Neuronal stem cell (in vitro differentiated cells): ENCODE results near the gene AKAP7.

Source experiments
- DNase-seq: peaks from one replicate; pipeline ENCODE4 v3.0.0-alpha.2; 2013; ENCODE audit warnings: low spot score
- H2AFZ ChIP-seq: one replicate; pipeline ENCODE4 v1.6.1; 2013; ENCODE audit warnings: mild to moderate bottlenecking, low read length, inconsistent platforms
- H2AK5ac ChIP-seq: 2 replicates; pipeline ENCODE4 v1.6.1; 2013; ENCODE audit warnings: low read depth, mild to moderate bottlenecking, inconsistent platforms, low read length, moderate library complexity, mixed read lengths
- H2BK120ac ChIP-seq: 2 replicates; pipeline ENCODE4 v1.6.1; 2013; ENCODE audit warnings: low read depth, mild to moderate bottlenecking, inconsistent platforms, low read length, moderate library complexity, mixed read lengths
- H2BK12ac ChIP-seq: one replicate; pipeline ENCODE4 v1.6.1; 2013; ENCODE audit warnings: low read length, inconsistent platforms
- H2BK15ac ChIP-seq: 2 replicates; pipeline ENCODE4 v1.6.1; 2013; ENCODE audit warnings: mild to moderate bottlenecking, low read length, inconsistent platforms, mixed read lengths
- H2BK5ac ChIP-seq: one replicate; pipeline ENCODE4 v1.6.1; 2013; ENCODE audit warnings: inconsistent platforms, mild to moderate bottlenecking, low read length, moderate library complexity
- H3K14ac ChIP-seq: one replicate; pipeline ENCODE4 v1.6.1; 2013; ENCODE audit warnings: low read length, inconsistent platforms
- H3K18ac ChIP-seq: 2 replicates; pipeline ENCODE4 v1.6.1; 2013; ENCODE audit warnings: low read length, inconsistent platforms
- H3K23ac ChIP-seq: 2 replicates; pipeline ENCODE4 v1.6.1; 2013; ENCODE audit warnings: low read depth, mild to moderate bottlenecking, mixed read lengths, low read length, inconsistent platforms; ENCODE audit not compliant: poor library complexity
- H3K27ac ChIP-seq: replicated peaks from 3 replicates; pipeline ENCODE4 v1.5.1; 2013; ENCODE audit warnings: low read length, inconsistent platforms
- H3K27me3 ChIP-seq, 3 experiments: 2 replicates each; pipeline ENCODE4 v1.6.1; 2013; ENCODE audit warnings: low read length in 3 of 3, mild to moderate bottlenecking in 2 of 3, inconsistent platforms in 1 of 3, low read depth in 1 of 3, mixed read lengths in 1 of 3, moderate library complexity in 1 of 3; ENCODE audit not compliant: control insufficient read depth in 3 of 3, insufficient read depth in 3 of 3
- H3K36me3 ChIP-seq, 2 donors: replicated peaks in 1 of 2; 2 replicates each; pipeline ENCODE4 v1.6.1; 2013; ENCODE audit warnings: low read length in 2 of 2; ENCODE audit not compliant: control insufficient read depth in 2 of 2, insufficient read depth in 2 of 2
- H3K4ac ChIP-seq: 2 replicates; pipeline ENCODE4 v1.6.1; 2013; ENCODE audit warnings: inconsistent platforms, mild to moderate bottlenecking, low read length, moderate library complexity
- H3K4me1 ChIP-seq, 2 donors: 1 replicate in 1 of 2; 2 replicates in 1 of 2; pipeline ENCODE4 v1.6.1; 2013; ENCODE audit warnings: low read length in 2 of 2, low read depth in 1 of 2; ENCODE audit not compliant: control insufficient read depth in 2 of 2, insufficient read depth in 1 of 2
- H3K4me2 ChIP-seq: one replicate; pipeline ENCODE4 v1.6.1; 2013; ENCODE audit warnings: mild to moderate bottlenecking, low read length, inconsistent platforms; ENCODE audit not compliant: insufficient read depth, poor library complexity, severe bottlenecking
- H3K4me3 ChIP-seq, 2 donors: 2 replicates each; pipeline ENCODE4 v1.5.1; 2013; ENCODE audit warnings: low read length in 2 of 2, mild to moderate bottlenecking in 2 of 2, inconsistent platforms in 1 of 2, moderate library complexity in 1 of 2
- H3K79me1 ChIP-seq: one replicate; pipeline ENCODE4 v1.6.1; 2013; ENCODE audit warnings: low read depth, mild to moderate bottlenecking, inconsistent platforms, low read length, moderate library complexity
- H3K9ac ChIP-seq: one replicate; pipeline ENCODE4 v1.6.1; 2013; ENCODE audit warnings: mild to moderate bottlenecking, low read depth, low read length, inconsistent platforms; ENCODE audit not compliant: poor library complexity
- H3K9me3 ChIP-seq, 2 donors: replicated peaks in 1 of 2; 2 replicates each; pipeline versions ENCODE3 to v1.6.1; 2013; ENCODE audit warnings: low read length in 2 of 2, mild to moderate bottlenecking in 2 of 2, inconsistent platforms in 1 of 2, low read depth in 1 of 2, mixed read lengths in 1 of 2, moderate library complexity in 1 of 2; ENCODE audit not compliant: control insufficient read depth in 2 of 2, insufficient read depth in 1 of 2
- H4K8ac ChIP-seq: one replicate; pipeline ENCODE4 v1.6.1; 2013; ENCODE audit warnings: low read depth, mild to moderate bottlenecking, inconsistent platforms, low read length, moderate library complexity
- H4K91ac ChIP-seq: one replicate; pipeline ENCODE4 v1.6.1; 2013; ENCODE audit warnings: low read length, low read depth, mild to moderate bottlenecking, inconsistent platforms; ENCODE audit not compliant: poor library complexity
- WGBS, 2 donors: extraction: QIAGEN DNeasy Blood & Tissue Kit; methylation state at CpG; one replicate each; pipeline ENCODE4 v1.1.7; 2013; ENCODE audit warnings: missing lambda C conversion rate in 2 of 2, mixed read lengths in 1 of 2; ENCODE audit not compliant: insufficient read length in 2 of 2, insufficient replicate concordance in 1 of 2; ENCODE audit errors: extremely low coverage in 2 of 2; 5-methylcytosine and 5-hydroxymethylcytosine counted together

The AKAP7 gene

DNA sequence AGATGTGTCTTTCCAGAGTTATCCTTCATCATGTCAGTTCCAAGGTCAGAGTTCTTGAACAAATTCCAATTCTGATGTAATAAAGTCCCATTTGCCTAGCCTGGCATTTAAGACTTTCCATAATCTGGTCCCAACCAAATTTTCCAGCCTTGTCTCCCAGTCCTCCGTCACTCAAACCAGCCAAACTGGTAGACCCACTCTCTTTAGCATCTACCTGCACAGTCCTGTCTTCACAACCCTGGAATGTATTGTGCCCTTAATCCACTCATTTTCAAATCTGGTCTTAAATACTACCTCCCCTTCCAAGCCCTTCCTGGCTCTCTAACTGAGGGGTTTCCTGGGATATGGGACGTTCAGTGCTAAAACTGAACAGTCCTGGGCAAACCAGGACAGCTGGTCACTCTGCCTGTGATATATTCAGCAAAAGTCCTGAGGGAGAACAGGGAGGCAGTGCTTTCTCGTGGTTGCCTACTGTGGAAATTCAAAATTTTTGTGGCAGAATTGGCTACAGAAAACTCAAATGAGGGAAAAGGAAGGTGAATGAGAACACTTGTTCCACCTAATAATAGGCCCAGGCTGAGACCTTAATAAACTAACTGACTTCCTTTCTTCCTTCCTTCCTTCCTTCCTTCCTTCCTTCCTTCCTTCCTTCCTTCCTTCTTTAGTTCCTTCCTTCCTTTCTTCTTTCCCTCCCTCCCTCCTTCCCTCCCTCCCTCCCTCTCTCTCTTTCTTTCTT lies 10.8 kb upstream of the AKAP7 start:
- Histone ChIP-seq H2BK15ac (no peak overlapping the region), H3K27me3 (no peaks in the 10 kb centered on the region), H2AK5ac (no peak overlapping the region), H3K9ac (no peak overlapping the region), H3K79me1 (no peaks in the 10 kb centered on the region), H4K91ac (no peak overlapping the region), H2BK5ac (no peak overlapping the region), H3K4ac (no peak overlapping the region), H3K36me3 (no peaks in the 10 kb centered on the region), H2AFZ (no peak overlapping the region), H3K18ac (no peak overlapping the region), H3K27ac (no peak overlapping the region), H3K9me3 (no peaks in the 10 kb centered on the region), H3K4me3 (no peak overlapping the region), H3K4me1 (no peaks in the 10 kb centered on the region), H2BK12ac (no peak overlapping the region), H2BK120ac (no peak overlapping the region), H3K4me2 (no peak overlapping the region), H3K23ac (no peak overlapping the region), H3K14ac (no peak overlapping the region), H4K8ac (no peak overlapping the region)
- DNase-seq: no peak
- no CpG with 5 or more reads among the region's 3 CpGs for WGBS, 2 donors

DNA sequence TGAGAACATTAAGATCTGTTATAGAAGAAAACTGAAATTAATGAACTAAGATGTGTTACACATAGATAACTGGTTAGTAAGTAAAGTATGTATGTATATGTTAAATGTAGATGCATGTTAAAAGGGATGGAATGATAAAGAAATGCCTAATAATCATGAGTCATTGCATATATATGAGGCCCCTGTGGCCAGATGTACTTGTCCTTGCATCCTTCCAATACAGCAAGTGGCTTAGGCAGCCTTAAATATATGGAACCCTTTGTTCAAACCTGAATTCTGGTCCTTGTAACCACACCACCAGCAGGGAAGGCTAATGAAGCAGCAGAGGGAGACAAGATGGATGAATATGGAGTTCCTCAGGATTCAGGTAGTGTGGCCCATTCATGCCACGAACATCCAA lies 9.8 kb upstream of the AKAP7 start:
- no peak overlapping the region for H3K27ac ChIP-seq
- no peak overlapping the region for H3K4me2 ChIP-seq
- no peak overlapping the region for H2AFZ ChIP-seq
- no peak overlapping the region for H3K4me3 ChIP-seq
- H2BK15ac ChIP-seq: no peak overlapping the region
- peaks cover under 1% of the 10 kb centered on the region for H3K79me1 ChIP-seq
- WGBS, 2 donors: no CpG with 5 or more reads among the region's 1 CpG
- H2AK5ac ChIP-seq: no peak overlapping the region
- no peak overlapping the region for H4K8ac ChIP-seq
- no peak overlapping the region for H3K23ac ChIP-seq
- H3K27me3 ChIP-seq: no peaks in the 10 kb centered on the region
- H3K4me1 ChIP-seq: peaks cover 0 to 4% of the 10 kb centered on the region in 2 donors
- no peaks in the 10 kb centered on the region for H3K9me3 ChIP-seq
- H2BK120ac ChIP-seq: no peak overlapping the region
- no peak overlapping the region for H3K18ac ChIP-seq
- H2BK12ac ChIP-seq: no peak overlapping the region
- H3K14ac ChIP-seq: no peak overlapping the region
- no peak overlapping the region for H3K9ac ChIP-seq
- DNase-seq: no peak
- no peak overlapping the region for H3K4ac ChIP-seq
- no peak overlapping the region for H2BK5ac ChIP-seq
- no peaks in the 10 kb centered on the region for H3K36me3 ChIP-seq
- H4K91ac ChIP-seq: no peak overlapping the region

DNA sequence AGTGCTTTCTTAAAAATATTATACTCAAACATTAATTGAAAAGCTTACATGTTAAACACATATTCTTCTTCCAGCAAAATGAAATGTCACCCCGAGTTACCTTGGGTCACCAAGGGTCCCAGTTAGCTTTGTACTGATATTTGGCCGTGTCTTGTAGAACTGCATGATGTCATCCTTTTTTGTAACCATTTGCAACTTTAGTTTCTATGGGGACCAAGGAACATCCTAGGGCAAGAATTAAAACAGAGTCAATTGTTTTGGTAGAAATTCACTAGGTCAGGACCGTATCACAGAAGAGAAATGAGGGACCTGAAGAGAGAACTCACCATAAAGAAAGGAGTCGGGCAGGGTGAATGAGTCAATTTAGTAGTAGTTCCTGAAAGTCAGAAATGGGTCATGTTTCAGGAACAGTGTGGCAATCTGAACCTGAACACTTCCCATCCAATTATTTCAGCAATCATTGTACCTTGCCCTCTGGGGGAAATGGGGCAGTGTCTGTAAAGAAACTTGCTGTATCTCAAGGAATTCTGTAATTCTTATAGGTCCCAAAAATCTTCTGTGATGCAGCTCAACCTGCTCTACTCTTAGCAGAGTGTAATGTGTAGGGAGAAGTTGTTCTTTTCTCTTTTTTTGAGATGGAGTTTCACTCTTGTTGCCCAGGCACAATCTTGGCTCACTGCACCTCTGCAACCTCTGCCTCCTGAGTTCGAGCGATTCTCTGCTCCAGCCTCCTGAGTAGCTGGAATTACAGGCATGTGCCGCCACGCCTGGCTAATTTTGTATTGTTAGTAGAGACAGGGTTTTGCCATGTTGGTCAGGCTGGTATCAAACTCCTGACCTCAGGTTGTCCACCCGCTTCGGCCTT lies 5.3 kb upstream of the AKAP7 start:
- Histone ChIP-seq H3K79me1 (peaks cover 2% of the 10 kb centered on the region), H2AFZ (no peak overlapping the region), H3K14ac (no peak overlapping the region), H3K18ac (no peak overlapping the region), H3K4me2 (no peak overlapping the region), H2BK12ac (no peak overlapping the region), H4K8ac (no peak overlapping the region), H4K91ac (no peak overlapping the region), H3K9ac (no peak overlapping the region), H2BK5ac (no peak overlapping the region), H3K4ac (no peak overlapping the region), H3K4me3 (no peak overlapping the region), H2AK5ac (no peak overlapping the region), H2BK120ac (no peak overlapping the region), H3K4me1 (peaks cover 0 to 4% of the 10 kb centered on the region in 2 donors), H3K27ac (no peak overlapping the region), H3K9me3 (no peaks in the 10 kb centered on the region), H3K36me3 (no peaks in the 10 kb centered on the region), H2BK15ac (no peak overlapping the region), H3K27me3 (no peaks in the 10 kb centered on the region), H3K23ac (no peak overlapping the region)
- no peak for DNase-seq
- no CpG with 5 or more reads among the region's 10 CpGs for WGBS, 2 donors

DNA sequence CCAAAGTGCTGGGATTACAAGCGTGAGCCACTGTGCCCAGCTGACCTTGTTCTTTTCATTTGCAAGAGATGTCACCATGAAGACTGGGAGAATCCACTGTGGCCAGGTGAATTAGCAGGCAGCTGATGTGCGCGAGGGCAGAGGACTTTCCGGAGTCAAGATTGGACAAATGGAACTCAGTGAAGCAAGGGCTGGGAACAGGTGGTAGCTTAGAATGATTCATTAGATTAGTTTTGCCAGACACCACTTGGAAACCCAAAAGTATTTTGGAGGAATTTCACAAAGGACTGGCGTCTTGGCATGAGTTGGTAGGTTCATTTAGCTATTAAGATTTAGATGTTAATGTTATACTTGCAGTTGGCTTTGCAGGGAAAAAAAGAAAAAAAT lies 4.7 kb upstream of the AKAP7 start:
- Histone ChIP-seq H2BK12ac (no peak overlapping the region), H2AFZ (no peak overlapping the region)
- no CpG with 5 or more reads among the region's 5 CpGs for WGBS, 2 donors

More for the DNA sequence above, 4.7 kb upstream of the AKAP7 start:
- H3K9me3 ChIP-seq: no peaks in the 10 kb centered on the region
- H2BK15ac ChIP-seq: no peak overlapping the region
- no peak overlapping the region for H3K27ac ChIP-seq
- no peak overlapping the region for H3K18ac ChIP-seq
- no peak overlapping the region for H3K14ac ChIP-seq
- H3K36me3 ChIP-seq: no peaks in the 10 kb centered on the region
- H2AK5ac ChIP-seq: no peak overlapping the region
- no peaks in the 10 kb centered on the region for H3K27me3 ChIP-seq
- no peak overlapping the region for H2BK120ac ChIP-seq
- no peak overlapping the region for H3K4ac ChIP-seq
- no peak overlapping the region for H4K8ac ChIP-seq
- no peak overlapping the region for H3K23ac ChIP-seq
- H4K91ac ChIP-seq: no peak overlapping the region
- no peak overlapping the region for H3K4me3 ChIP-seq
- peaks cover 2% of the 10 kb centered on the region for H3K79me1 ChIP-seq
- no peak overlapping the region for H2BK5ac ChIP-seq
- no peak overlapping the region for H3K9ac ChIP-seq
- no peak for DNase-seq
- H3K4me1 ChIP-seq: peaks cover 0 to 4% of the 10 kb centered on the region in 2 donors
- no peak overlapping the region for H3K4me2 ChIP-seq
